Measurements from ENCODE around the gene SLC8A2. TPM values are rescaled to one million over a fixed set of nuclear protein-coding genes. Genes with fewer than 3 reads are reported as not detected.
"Not testable (repeated sequence)": the region's sequence is repeated elsewhere in the genome, so short reads cannot be mapped to it uniquely, and the experiment has no call there.

Gene SLC8A2
- total and polyA plus RNA-seq, 2 donors (not counting 1 experiment from before 2014, with no cell fraction given): 0.07 TPM; not detected in 1

GRCh38 chr19:47413941-47414340 is 57.8 kb downstream of the SLC8A2 start:
- no peaks in the 10 kb centered on the region for H3K36me3 ChIP-seq (replicated peaks in 1 of 2; ENCODE audit: control extremely low read depth in 1 of 2, control insufficient read depth in 1 of 2, extremely low read depth in 1 of 2, insufficient read depth in 2 of 2, low read length in 1 of 2)
- no peak overlapping the region for H2AFZ ChIP-seq (ENCODE audit: insufficient read depth, low read depth, low read length, poor library complexity, severe bottlenecking)
- peaks cover 0 to 7% (median 0%) of the 10 kb centered on the region in 3 donors for H3K9me3 ChIP-seq (ENCODE audit: control extremely low read depth in 1 of 3, control insufficient read depth in 2 of 3, insufficient read depth in 1 of 3, low read length in 2 of 3)
- intact Hi-C loops (cut with micrococcal nuclease): no loop called here
- H3K27me3 ChIP-seq (replicated peaks in 1 of 4; ENCODE audit: control extremely low read depth in 1 of 4, control insufficient read depth in 3 of 4, insufficient read depth in 4 of 4, low read length in 3 of 4): peaks cover 0 to 38% (median 13%) of the 10 kb centered on the region in 4 experiments
- peaks cover 10 to 16% of the 10 kb centered on the region in 2 donors for H3K4me1 ChIP-seq (ENCODE audit: control insufficient read depth in 2 of 2, insufficient read depth in 2 of 2, low read length in 2 of 2)
- H3K27me3 Mint-ChIP-seq: peaks cover 54% of the 10 kb centered on the region
- TF ChIP-seq CTCF (IDR thresholded peaks at IDR 0.05) (no peak), EZH2 (IDR thresholded peaks at IDR 0.05; ENCODE audit: borderline replicate concordance, insufficient read depth, low read depth, low read length, poor library complexity, severe bottlenecking) (no peak)
- no peak overlapping the region for H3K27ac ChIP-seq (ENCODE audit: low read length in 2 of 2)
- H3K4me1 Mint-ChIP-seq: peaks cover 19% of the 10 kb centered on the region
- no peak overlapping the region for H3K4me3 Mint-ChIP-seq
- no peaks in the 10 kb centered on the region for H3K79me2 ChIP-seq (ENCODE audit: control insufficient read depth, insufficient read depth, low read length)
- ATAC-seq (ENCODE audit: low read depth) (no peak), DNase-seq (no peak)
- H4K20me1 ChIP-seq (ENCODE audit: control insufficient read depth, insufficient read depth, low read length, poor library complexity, severe bottlenecking): no peaks in the 10 kb centered on the region
- no peaks in the 10 kb centered on the region for H3K9me3 Mint-ChIP-seq (ENCODE audit: insufficient read depth)
- ChIA-PET POLR2A (no interaction called here), CTCF (no interaction called here)
- no peak overlapping the region for H3K9ac ChIP-seq (ENCODE audit: low read length)
- H3K27ac Mint-ChIP-seq: no peak overlapping the region
- WGBS (ENCODE audit: insufficient coverage): 94% methylated on average over 14 of the region's 16 CpGs
- no peak overlapping the region for H3K4me3 ChIP-seq (ENCODE audit: control extremely low read depth in 1 of 5, extremely low read depth in 1 of 5, insufficient read depth in 1 of 5, low read depth in 2 of 5, low read length in 4 of 5)
- H3K4me2 ChIP-seq (replicated peaks; ENCODE audit: low read depth, low read length, poor library complexity, severe bottlenecking): no peak overlapping the region

GRCh38 chr19:47411696-47412095 is 60.0 kb downstream of the SLC8A2 start:
- H3K4me1 ChIP-seq (ENCODE audit: control insufficient read depth in 2 of 2, insufficient read depth in 2 of 2, low read length in 2 of 2); POLR2A ChIA-PET; H3K9ac ChIP-seq (ENCODE audit: low read length); H3K36me3 ChIP-seq (replicated peaks in 1 of 2; ENCODE audit: control extremely low read depth in 1 of 2, control insufficient read depth in 1 of 2, extremely low read depth in 1 of 2, insufficient read depth in 2 of 2, low read length in 1 of 2); H4K20me1 ChIP-seq (ENCODE audit: control insufficient read depth, insufficient read depth, low read length, poor library complexity, severe bottlenecking); H3K27ac Mint-ChIP-seq; H3K4me3 Mint-ChIP-seq; H2AFZ ChIP-seq (ENCODE audit: insufficient read depth, low read depth, low read length, poor library complexity, severe bottlenecking); H3K79me2 ChIP-seq (ENCODE audit: control insufficient read depth, insufficient read depth, low read length); H3K27ac ChIP-seq (ENCODE audit: low read length in 2 of 2); H3K9me3 Mint-ChIP-seq (ENCODE audit: insufficient read depth); DNase-seq; H3K4me3 ChIP-seq (ENCODE audit: control extremely low read depth in 1 of 5, extremely low read depth in 1 of 5, insufficient read depth in 1 of 5, low read depth in 2 of 5, low read length in 4 of 5); CTCF ChIA-PET; H3K4me2 ChIP-seq (replicated peaks; ENCODE audit: low read depth, low read length, poor library complexity, severe bottlenecking); H3K4me1 Mint-ChIP-seq; ATAC-seq (ENCODE audit: low read depth); intact Hi-C loops (cut with micrococcal nuclease): not testable (repeated sequence)
- H3K27me3 Mint-ChIP-seq: peaks cover 46% of the 10 kb centered on the region
- WGBS (ENCODE audit: insufficient coverage): 79% methylated on average over 8 of the region's 9 CpGs
- H3K9me3 ChIP-seq (ENCODE audit: control extremely low read depth in 1 of 3, control insufficient read depth in 2 of 3, insufficient read depth in 1 of 3, low read length in 2 of 3): peaks cover 0 to 15% (median 0%) of the 10 kb centered on the region in 3 donors
- H3K27me3 ChIP-seq (replicated peaks in 1 of 4; ENCODE audit: control extremely low read depth in 1 of 4, control insufficient read depth in 3 of 4, insufficient read depth in 4 of 4, low read length in 3 of 4): peaks cover 0 to 22% (median under 1%) of the 10 kb centered on the region in 4 experiments
